ENCODE measurements around the gene SGMS1. TPM values are rescaled to one million over a fixed set of nuclear protein-coding genes. Genes with fewer than 3 reads are reported as not detected.

The SGMS1 gene
- total RNA-seq, 1 experiment from 2014 or later, result 20.4 TPM

DNA sequence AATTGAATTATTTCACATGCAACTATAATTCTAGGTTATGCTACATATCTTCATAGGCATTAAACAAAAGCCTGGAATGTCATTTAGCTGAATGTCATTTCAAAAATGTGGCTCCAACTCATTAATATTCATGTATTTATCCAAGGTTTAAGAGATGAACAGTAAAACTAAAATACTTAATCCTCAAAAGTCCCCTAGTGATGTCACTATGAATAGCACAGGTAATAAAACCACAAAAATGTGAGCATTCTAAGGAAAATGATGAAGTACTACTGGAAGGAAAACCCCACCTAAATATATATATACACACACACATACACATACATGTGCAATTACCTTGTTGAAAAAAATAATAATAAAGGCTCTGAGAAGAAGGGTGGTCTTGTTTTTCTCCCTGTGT, 218.0 kb downstream of the SGMS1 start:
- Histone ChIP-seq H2BK12ac (ENCODE audit: insufficient read length, low read depth, low read length) (no peak overlapping the region), H3K23ac (ENCODE audit: insufficient read length, low read depth, low read length) (no peak overlapping the region), H3K27ac (ENCODE audit: insufficient read length, low read depth, low read length) (no peak overlapping the region), H3K4ac (ENCODE audit: low read depth, low read length) (no peak overlapping the region), H4K20me1 (ENCODE audit: control insufficient read depth, insufficient read depth, insufficient read length) (no peaks in the 10 kb centered on the region), H3K79me2 (ENCODE audit: insufficient read depth, low read length) (no peaks in the 10 kb centered on the region; the same call in 1 of the 2 replicates), H3T11ph (ENCODE audit: low read length) (no peak overlapping the region), H3K4me2 (ENCODE audit: insufficient read depth, insufficient read length, low read length) (no peak overlapping the region), H3K56ac (ENCODE audit: insufficient read length, low read depth, low read length) (no peak overlapping the region), H3K27me3 (ENCODE audit: insufficient read depth, low read length) (no peaks in the 10 kb centered on the region), H3K9ac (ENCODE audit: extremely low read depth, insufficient read length, low read length) (no peak overlapping the region), H3K18ac (ENCODE audit: insufficient read length, low read depth, low read length) (no peak overlapping the region), H2BK5ac (ENCODE audit: insufficient read length, low read length) (no peak overlapping the region), H3K4me1 (ENCODE audit: insufficient read depth, low read length) (peaks cover 9% of the 10 kb centered on the region), H4K8ac (replicated peaks; ENCODE audit: insufficient read length, low read depth, low read length) (no peak overlapping the region), H2BK120ac (ENCODE audit: low read depth, low read length, poor library complexity, severe bottlenecking) (no peak overlapping the region), H2AFZ (ENCODE audit: low read length) (no peak overlapping the region), H2AK5ac (ENCODE audit: insufficient read length, low read length) (no peak overlapping the region), H3K23me2 (ENCODE audit: insufficient read length, low read depth, low read length, poor library complexity, severe bottlenecking) (no peaks in the 10 kb centered on the region), H3K9me3 (ENCODE audit: control insufficient read depth, low read depth, low read length) (no peaks in the 10 kb centered on the region), H3K79me1 (ENCODE audit: insufficient read depth, low read depth, low read length, poor library complexity, severe bottlenecking) (no peaks in the 10 kb centered on the region), H3K14ac (ENCODE audit: insufficient read depth, low read length) (no peak overlapping the region), H4K91ac (ENCODE audit: insufficient read length, low read depth, low read length) (no peak overlapping the region), H2BK20ac (ENCODE audit: low read depth, low read length, poor library complexity, severe bottlenecking) (no peak overlapping the region), H4K5ac (ENCODE audit: insufficient read length, low read depth, low read length) (no peak overlapping the region), H2BK15ac (ENCODE audit: low read depth, low read length) (no peak overlapping the region)
- Mint-ChIP-seq H3K36me3 (ENCODE audit: insufficient read depth in 1 of 3, low read depth in 3 of 3) (peaks cover 2 to 10% (median 6%) of the 10 kb centered on the region in 3 experiments; a peak in 4 of 7 replicates), H3K27me3 (ENCODE audit: low read depth) (no peaks in the 10 kb centered on the region), H3K27ac (no peak overlapping the region), H3K4me1 (peaks cover 32 to 38% of the 10 kb centered on the region in 2 experiments), H3K4me3 (no peak overlapping the region), H3K9me3 (peaks cover 0 to 5% of the 10 kb centered on the region in 2 experiments; a peak in 2 of 5 replicates)
- TF ChIP-seq, protein P1, sequence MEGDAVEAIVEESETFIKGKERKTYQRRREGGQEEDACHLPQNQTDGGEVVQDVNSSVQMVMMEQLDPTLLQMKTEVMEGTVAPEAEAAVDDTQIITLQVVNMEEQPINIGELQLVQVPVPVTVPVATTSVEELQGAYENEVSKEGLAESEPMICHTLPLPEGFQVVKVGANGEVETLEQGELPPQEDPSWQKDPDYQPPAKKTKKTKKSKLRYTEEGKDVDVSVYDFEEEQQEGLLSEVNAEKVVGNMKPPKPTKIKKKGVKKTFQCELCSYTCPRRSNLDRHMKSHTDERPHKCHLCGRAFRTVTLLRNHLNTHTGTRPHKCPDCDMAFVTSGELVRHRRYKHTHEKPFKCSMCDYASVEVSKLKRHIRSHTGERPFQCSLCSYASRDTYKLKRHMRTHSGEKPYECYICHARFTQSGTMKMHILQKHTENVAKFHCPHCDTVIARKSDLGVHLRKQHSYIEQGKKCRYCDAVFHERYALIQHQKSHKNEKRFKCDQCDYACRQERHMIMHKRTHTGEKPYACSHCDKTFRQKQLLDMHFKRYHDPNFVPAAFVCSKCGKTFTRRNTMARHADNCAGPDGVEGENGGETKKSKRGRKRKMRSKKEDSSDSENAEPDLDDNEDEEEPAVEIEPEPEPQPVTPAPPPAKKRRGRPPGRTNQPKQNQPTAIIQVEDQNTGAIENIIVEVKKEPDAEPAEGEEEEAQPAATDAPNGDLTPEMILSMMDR (conservative IDR thresholded peaks at IDR 0.05), result no peak
- DNase-seq, result no peak
